Activated CD4-positive, alpha-beta T cell treated with anti-CD3 and anti-CD28 coated beads for 24 hours (primary cell): Measurements from ENCODE around the gene LCE1C.

Experiments
- DNase-seq, 2 donors: peaks; one replicate each; pipeline ENCODE4 v3.0.0-alpha.2; 2020; ENCODE audit warnings: low read depth in 2 of 2

LCE1C gene

GRCh38 chr1:152806576-152806975, at the start of gene LCE1C:
LCE1C (minus strand) TSS chr1:152806651; CDS start chr1:152805478, 1,173 bp downstream.
- no peak for DNase-seq

GRCh38 chr1:152855661-152856060, 49.2 kb upstream of the LCE1C start:
- no peak for DNase-seq

- DNase-seq = no peak
Observed at GRCh38 chr1:152842556-152842955, 36.1 kb upstream of the LCE1C start, which contains the start of gene LCE6A. LCE6A (plus strand) TSS chr1:152842856; CDS start chr1:152843521, 665 bp downstream.

- DNase-seq = no peak
Observed at GRCh38 chr1:152836870-152837269, 30.4 kb upstream of the LCE1C start.

- DNase-seq = no peak
Observed at GRCh38 chr1:152827173-152827572, 20.7 kb upstream of the LCE1C start, which contains the start of gene LCE1A. LCE1A (plus strand) TSS chr1:152827473; CDS start chr1:152827473, 0 bp downstream.

GRCh38 chr1:152824964-152825363, 18.5 kb upstream of the LCE1C start:
- DNase-seq = no peak

- no peak for DNase-seq
Observed at GRCh38 chr1:152823294-152823693, 16.8 kb upstream of the LCE1C start.

- no peak for DNase-seq
Observed at GRCh38 chr1:152817309-152817708, 10.9 kb upstream of the LCE1C start.

GRCh38 chr1:152811671-152812070, 5.2 kb upstream of the LCE1C start, which contains the start of gene LCE1B:
LCE1B (plus strand) TSS chr1:152811971; CDS start chr1:152812447, 476 bp downstream.
- DNase-seq = no peak

GRCh38 chr1:152811050-152811449, 4.6 kb upstream of the LCE1C start:
- DNase-seq = no peak

GRCh38 chr1:152801333-152801732, 5.1 kb downstream of the LCE1C start:
- DNase-seq = no peak

GRCh38 chr1:152796421-152796820, 10.0 kb downstream of the LCE1C start, which contains the start of gene LCE1D:
LCE1D (plus strand) TSS chr1:152796721; CDS start chr1:152797795, 1,074 bp downstream.
- DNase-seq = no peak

GRCh38 chr1:152795686-152796085, 10.8 kb downstream of the LCE1C start:
- no peak for DNase-seq

GRCh38 chr1:152786077-152786476, 20.4 kb downstream of the LCE1C start, which contains the start of gene LCE1E:
LCE1E (plus strand) TSS chr1:152786257; CDS start chr1:152787300, 1,043 bp downstream.
- DNase-seq = no peak

- no peak for DNase-seq
Observed at GRCh38 chr1:152783095-152783494, 23.4 kb downstream of the LCE1C start.

GRCh38 chr1:152777510-152778137, 28.8 kb downstream of the LCE1C start:
- no peak for DNase-seq

- no peak for DNase-seq
Observed at GRCh38 chr1:152776361-152776760, 30.1 kb downstream of the LCE1C start.

- DNase-seq = no peak
Observed at GRCh38 chr1:152774875-152775274, 31.6 kb downstream of the LCE1C start, which contains the start of gene LCE1F. LCE1F (plus strand) TSS chr1:152775140; CDS start chr1:152776372, 1,232 bp downstream.

- no peak for DNase-seq
Observed at GRCh38 chr1:152770411-152770810, 36.0 kb downstream of the LCE1C start.

GRCh38 chr1:152768847-152769533, 37.5 kb downstream of the LCE1C start:
- no peak for DNase-seq

- no peak for DNase-seq
Observed at GRCh38 chr1:152761609-152762213, 44.7 kb downstream of the LCE1C start.

GRCh38 chr1:152760551-152761190, 45.8 kb downstream of the LCE1C start:
- DNase-seq = no peak
